HG03521 (cell line): Measurements from ENCODE around the gene RPS6KA2.
"Not testable (repeated sequence)": the region's sequence is repeated elsewhere in the genome, so short reads cannot be mapped to it uniquely, and the experiment has no call there.

Experiments
- ATAC-seq: cut with Tn5 transposase; IDR thresholded peaks from one replicate; pipeline ENCODE4 v1.9.1; 2021; ENCODE audit warnings: mild to moderate bottlenecking, moderate library complexity; ENCODE audit not compliant: unreplicated experiment

Gene RPS6KA2

GRCh38 chr6:166595949-166596348, 31.1 kb downstream of the RPS6KA2 start:
- ATAC-seq = no peak

GRCh38 chr6:166595061-166595780, 31.8 kb downstream of the RPS6KA2 start:
- no peak for ATAC-seq

GRCh38 chr6:166592821-166593220, 34.2 kb downstream of the RPS6KA2 start:
- ATAC-seq = no peak

- ATAC-seq = no peak
These were observed 35.0 kb downstream of the RPS6KA2 start for GRCh38 chr6:166591961-166592520.

GRCh38 chr6:166591026-166591425, 36.0 kb downstream of the RPS6KA2 start:
- ATAC-seq = no peak

- no peak for ATAC-seq
These were observed 37.1 kb downstream of the RPS6KA2 start for GRCh38 chr6:166589786-166590574.

- no peak for ATAC-seq
These were observed 37.7 kb downstream of the RPS6KA2 start for GRCh38 chr6:166589337-166589731.

- ATAC-seq = no peak
These were observed 38.2 kb downstream of the RPS6KA2 start for GRCh38 chr6:166588691-166589336.

GRCh38 chr6:166587631-166588413, 39.2 kb downstream of the RPS6KA2 start:
- ATAC-seq = peak; percentile 78

GRCh38 chr6:166586424-166587156, 40.5 kb downstream of the RPS6KA2 start, which contains the start of gene RAMACL:
RAMACL (minus strand) TSS chr6:166586678; CDS start chr6:166586477, 201 bp downstream.
- peak; percentile 87 for ATAC-seq

- no peak for ATAC-seq
These were observed 42.1 kb downstream of the RPS6KA2 start for GRCh38 chr6:166584853-166585429.

- no peak for ATAC-seq
These were observed 42.9 kb downstream of the RPS6KA2 start for GRCh38 chr6:166584155-166584554.

- no peak for ATAC-seq
These were observed 43.7 kb downstream of the RPS6KA2 start for GRCh38 chr6:166583230-166583965.

- no peak for ATAC-seq
These were observed 44.8 kb downstream of the RPS6KA2 start for GRCh38 chr6:166582258-166582657.

- ATAC-seq = not testable (repeated sequence)
These were observed 45.2 kb downstream of the RPS6KA2 start for GRCh38 chr6:166581801-166582200.

- ATAC-seq = no peak
These were observed 46.0 kb downstream of the RPS6KA2 start for GRCh38 chr6:166581091-166581511.

- no peak for ATAC-seq
These were observed 46.7 kb downstream of the RPS6KA2 start for GRCh38 chr6:166580076-166581050.
